CD14-positive monocyte (primary cell): ENCODE measurements around the gene FGB. TPM values are rescaled to one million over a fixed set of nuclear protein-coding genes. Genes with fewer than 3 reads are reported as not detected.

Experiments
- DNase-seq, 3 donors: peaks; one replicate each; pipeline ENCODE4 v3.0.0-alpha.2; 2011 to 2022
- H2AFZ ChIP-seq: 2 replicates; pipeline ENCODE4 v1.6.0; 2012; ENCODE audit warnings: mild to moderate bottlenecking, low read depth, low read length, inconsistent platforms; ENCODE audit not compliant: insufficient read depth, poor library complexity, severe bottlenecking
- H3K27ac ChIP-seq, 2 donors: 1 replicate in 1 of 2; 2 replicates in 1 of 2; pipeline ENCODE4 v1.5.1; 2012 to 2013; ENCODE audit warnings: low read length in 2 of 2, control low read depth in 1 of 2, inconsistent platforms in 1 of 2, low read depth in 1 of 2, mild to moderate bottlenecking in 1 of 2
- H3K27me3 ChIP-seq, 2 donors: one replicate each; pipeline versions ENCODE4 v1.6.0 to v1.6.1; 2011 to 2013; ENCODE audit warnings: low read length in 2 of 2; ENCODE audit not compliant: control insufficient read depth in 2 of 2, insufficient read depth in 2 of 2
- H3K36me3 ChIP-seq, 2 donors: replicated peaks in 1 of 2; 1 replicate in 1 of 2; 2 replicates in 1 of 2; pipeline versions ENCODE4 v1.5.1 to v1.6.1; 2012 to 2013; ENCODE audit warnings: low read length in 2 of 2, control low read depth in 1 of 2, inconsistent platforms in 1 of 2, mild to moderate bottlenecking in 1 of 2; ENCODE audit not compliant: insufficient read depth in 2 of 2, control insufficient read depth in 1 of 2
- H3K4me1 ChIP-seq, 2 donors: 1 replicate in 1 of 2; 2 replicates in 1 of 2; pipeline versions ENCODE4 v1.5.1 to v1.6.1; 2012 to 2013; ENCODE audit warnings: low read length in 2 of 2, control low read depth in 1 of 2, inconsistent platforms in 1 of 2, mild to moderate bottlenecking in 1 of 2, moderate library complexity in 1 of 2; ENCODE audit not compliant: insufficient read depth in 2 of 2, control insufficient read depth in 1 of 2
- H3K4me2 ChIP-seq: replicated peaks from 2 replicates; pipeline ENCODE3; 2012; ENCODE audit warnings: low read length, moderate library complexity, mild to moderate bottlenecking; ENCODE audit not compliant: poor library complexity, severe bottlenecking; ENCODE audit errors: extremely low read depth
- H3K4me3 ChIP-seq, 3 experiments: fragments of 200-600 bp in 1 of 3; sonication (generic) in 1 of 3; replicated peaks in 1 of 3; 1 replicate in 2 of 3; 2 replicates in 1 of 3; pipeline ENCODE4 v1.5.1; 2011 to 2013; ENCODE audit warnings: low read length in 3 of 3, mild to moderate bottlenecking in 3 of 3, control low read depth in 2 of 3, low read depth in 2 of 3, inconsistent platforms in 1 of 3, moderate library complexity in 1 of 3
- H3K79me2 ChIP-seq: 2 replicates; pipeline ENCODE4 v1.6.0; 2012; ENCODE audit warnings: mild to moderate bottlenecking, control low read depth, inconsistent platforms, low read length, moderate library complexity; ENCODE audit not compliant: insufficient read depth
- H3K9ac ChIP-seq: 2 replicates; pipeline ENCODE4 v1.6.0; 2017; ENCODE audit warnings: low read length, mild to moderate bottlenecking; ENCODE audit not compliant: insufficient read depth, poor library complexity, severe bottlenecking
- H3K9me3 ChIP-seq, 2 donors: replicated peaks in 1 of 2; 1 replicate in 1 of 2; 2 replicates in 1 of 2; pipeline versions ENCODE4 v1.5.1 to v1.6.1; 2012 to 2013; ENCODE audit warnings: low read length in 2 of 2, control low read depth in 1 of 2; ENCODE audit not compliant: control insufficient read depth in 1 of 2, insufficient read depth in 1 of 2
- H4K20me1 ChIP-seq: 2 replicates; pipeline ENCODE4 v1.6.0; 2012; ENCODE audit warnings: mild to moderate bottlenecking, low read length, control low read depth, moderate library complexity; ENCODE audit not compliant: insufficient read depth
- H3K27ac Mint-ChIP-seq, 7 donors: one replicate each; pipeline ENCODE4 v1.8.0; 2020; ENCODE audit warnings: mild to moderate bottlenecking in 7 of 7, mixed read lengths in 7 of 7, moderate library complexity in 6 of 7, inconsistent platforms in 2 of 7
- H3K27me3 Mint-ChIP-seq, 3 donors: one replicate each; pipeline ENCODE4 v1.8.0; 2021 to 2022; ENCODE audit warnings: low read depth in 3 of 3, mild to moderate bottlenecking in 3 of 3, mixed read lengths in 3 of 3, moderate library complexity in 3 of 3, inconsistent platforms in 1 of 3
- H3K36me3 Mint-ChIP-seq, 2 donors: one replicate each; pipeline ENCODE4 v1.8.0; 2020; ENCODE audit warnings: mixed read lengths in 2 of 2, inconsistent platforms in 1 of 2, mild to moderate bottlenecking in 1 of 2
- H3K4me1 Mint-ChIP-seq: one replicate; pipeline ENCODE4 v1.8.0; 2020; ENCODE audit warnings: mild to moderate bottlenecking, mixed read lengths
- H3K4me3 Mint-ChIP-seq, 2 donors: one replicate each; pipeline ENCODE4 v1.8.0; 2020; ENCODE audit warnings: mild to moderate bottlenecking in 2 of 2, mixed read lengths in 2 of 2, moderate library complexity in 1 of 2
- H3K9me3 Mint-ChIP-seq, 7 donors: one replicate each; pipeline ENCODE4 v1.8.0; 2020 to 2022; ENCODE audit warnings: mixed read lengths in 7 of 7, mild to moderate bottlenecking in 6 of 7, moderate library complexity in 6 of 7, inconsistent platforms in 2 of 7
- WGBS: methylation state at CpG from one replicate; pipeline ENCODE4 v1.1.5; 2013; ENCODE audit warnings: missing lambda C conversion rate; ENCODE audit not compliant: insufficient coverage; 5-methylcytosine and 5-hydroxymethylcytosine counted together
- intact Hi-C, 2 donors: fragments of 100-400 bp; cut with micrococcal nuclease; formaldehyde crosslinking; loops; one replicate each; pipeline versions ENCODE4 v1.15.0 to v1.15.1; 2023
- polyA plus RNA-seq, 3 donors: library from polyadenylated mRNA; depleted of rRNA in 1 of 3; unstranded in 2 of 3; stranded (reverse) in 1 of 3; fragments of 300-500 nt in 2 of 3; fragments of >200 nt in 1 of 3; fragmentation: Illumina TruSeq in 2 of 3; gene quantifications; 1 replicate in 2 of 3; 2 replicates in 1 of 3; pipeline ENCODE4 v1.2.3, GENCODE V29; 2012 to 2021
- TF ChIP-seq, protein P1 (sequence below): fragments of 200-600 bp; IDR thresholded peaks from one replicate; pipeline ENCODE4 v1.8.0; 2022; ENCODE audit warnings: antibody characterized with exemption, mild to moderate bottlenecking

The FGB gene
- polyA plus RNA-seq, 3 donors = not detected

DNA sequence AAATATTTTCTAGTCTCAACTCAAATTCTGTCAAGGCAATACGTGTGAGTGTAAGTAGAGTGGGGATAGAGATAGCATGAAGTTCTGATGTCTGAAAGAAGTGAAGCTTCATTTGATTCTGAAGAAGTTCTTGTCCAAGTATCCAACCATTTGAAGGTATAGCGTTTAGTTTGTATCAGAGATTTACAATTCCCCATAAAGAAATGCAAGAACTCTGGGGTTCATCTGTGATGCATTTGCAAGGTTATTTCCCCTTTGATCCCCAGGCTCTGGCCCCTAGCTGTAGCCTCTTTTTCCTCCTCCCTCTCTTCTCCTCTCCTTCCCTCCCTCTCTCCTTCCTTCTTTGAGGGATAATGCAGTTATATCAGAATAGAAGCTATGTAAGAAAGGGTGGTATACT, 19.9 kb downstream of the FGB start:
- Mint-ChIP-seq H3K4me3 (no peak overlapping the region), H3K9me3 (no peaks in the 10 kb centered on the region)
- WGBS = no CpG with 5 or more reads among the region's 2 CpGs

GRCh38 chr4:154583230-154583629, 20.4 kb downstream of the FGB start:
- Histone ChIP-seq H3K27me3 (no peaks in the 10 kb centered on the region), H3K36me3 (no peaks in the 10 kb centered on the region), H3K4me3 (no peak overlapping the region), H3K4me1 (no peaks in the 10 kb centered on the region), H3K27ac (no peak overlapping the region), H4K20me1 (no peaks in the 10 kb centered on the region), H3K9ac (no peak overlapping the region), H2AFZ (no peak overlapping the region), H3K4me2 (no peak overlapping the region), H3K79me2 (no peaks in the 10 kb centered on the region), H3K9me3 (no peaks in the 10 kb centered on the region)
- TF ChIP-seq, protein P1, sequence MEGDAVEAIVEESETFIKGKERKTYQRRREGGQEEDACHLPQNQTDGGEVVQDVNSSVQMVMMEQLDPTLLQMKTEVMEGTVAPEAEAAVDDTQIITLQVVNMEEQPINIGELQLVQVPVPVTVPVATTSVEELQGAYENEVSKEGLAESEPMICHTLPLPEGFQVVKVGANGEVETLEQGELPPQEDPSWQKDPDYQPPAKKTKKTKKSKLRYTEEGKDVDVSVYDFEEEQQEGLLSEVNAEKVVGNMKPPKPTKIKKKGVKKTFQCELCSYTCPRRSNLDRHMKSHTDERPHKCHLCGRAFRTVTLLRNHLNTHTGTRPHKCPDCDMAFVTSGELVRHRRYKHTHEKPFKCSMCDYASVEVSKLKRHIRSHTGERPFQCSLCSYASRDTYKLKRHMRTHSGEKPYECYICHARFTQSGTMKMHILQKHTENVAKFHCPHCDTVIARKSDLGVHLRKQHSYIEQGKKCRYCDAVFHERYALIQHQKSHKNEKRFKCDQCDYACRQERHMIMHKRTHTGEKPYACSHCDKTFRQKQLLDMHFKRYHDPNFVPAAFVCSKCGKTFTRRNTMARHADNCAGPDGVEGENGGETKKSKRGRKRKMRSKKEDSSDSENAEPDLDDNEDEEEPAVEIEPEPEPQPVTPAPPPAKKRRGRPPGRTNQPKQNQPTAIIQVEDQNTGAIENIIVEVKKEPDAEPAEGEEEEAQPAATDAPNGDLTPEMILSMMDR = no peak
- intact Hi-C loops = no loop called here
- Mint-ChIP-seq H3K27me3 (peaks cover 2 to 7% (median 4%) of the 10 kb centered on the region in 3 donors), H3K4me1 (no peaks in the 10 kb centered on the region), H3K4me3 (no peak overlapping the region), H3K36me3 (no peaks in the 10 kb centered on the region), H3K27ac (no peak overlapping the region), H3K9me3 (no peaks in the 10 kb centered on the region)
- no CpG with 5 or more reads among the region's 3 CpGs for WGBS
- DNase-seq = no peak

More for the DNA sequence above, 19.9 kb downstream of the FGB start:
- no peak overlapping the region for H3K4me2 ChIP-seq
- H3K79me2 ChIP-seq = no peaks in the 10 kb centered on the region
- intact Hi-C loops = no loop called here
- H3K27me3 ChIP-seq = no peaks in the 10 kb centered on the region
- H3K27me3 Mint-ChIP-seq = peaks cover 2 to 7% (median 4%) of the 10 kb centered on the region in 3 donors
- H3K4me1 Mint-ChIP-seq = no peaks in the 10 kb centered on the region
- TF ChIP-seq, protein P1 = no peak
- H3K4me1 ChIP-seq = no peaks in the 10 kb centered on the region
- H3K4me3 ChIP-seq = no peak overlapping the region
- H3K27ac Mint-ChIP-seq = no peak overlapping the region
- no peaks in the 10 kb centered on the region for H4K20me1 ChIP-seq
- no peak overlapping the region for H3K27ac ChIP-seq
- no peak for DNase-seq
- H3K36me3 Mint-ChIP-seq = no peaks in the 10 kb centered on the region
- no peak overlapping the region for H3K9ac ChIP-seq
- no peak overlapping the region for H2AFZ ChIP-seq
- H3K9me3 ChIP-seq = no peaks in the 10 kb centered on the region
- no peaks in the 10 kb centered on the region for H3K36me3 ChIP-seq
